CD4-positive, alpha-beta T cell (primary cell): ENCODE results near the gene MEF2A. TPM values are rescaled to one million over a fixed set of nuclear protein-coding genes. Genes with fewer than 3 reads are reported as not detected.

Source experiments
- ATAC-seq: fragments of 200-7000 bp; cut with Tn5 transposase; one replicate; pipeline ENCODE4 v1.10.0; 2022; ENCODE audit warnings: mild to moderate bottlenecking; ENCODE audit not compliant: poor library complexity
- CTCF ChIA-PET: fragments of 350-600 bp; sonication (Branson Sonifier 250); formaldehyde crosslinking; loops from one replicate; lab custom pipeline; 2021; ENCODE audit warnings: antibody characterized with exemption, inconsistent platforms; lab: Charles Lee
- POLR2A ChIA-PET: fragments of 350-600 bp; sonication (Branson Sonifier 250); formaldehyde crosslinking; loops from one replicate; lab custom pipeline; 2021; ENCODE audit warnings: antibody characterized with exemption, inconsistent platforms; lab: Charles Lee
- DNase-seq, 14 experiments: peaks; one replicate each; pipeline ENCODE4 v3.0.0-alpha.2; 2013 to 2020; ENCODE audit warnings: mixed read lengths in 2 of 14
- H3K27ac ChIP-seq, 2 donors: one replicate each; pipeline versions ENCODE4 v1.5.1 to v1.7.0; 2013; ENCODE audit warnings: low read length in 2 of 2, low read depth in 1 of 2, mild to moderate bottlenecking in 1 of 2
- H3K27me3 ChIP-seq, 2 experiments: 1 replicate in 1 of 2; 2 replicates in 1 of 2; pipeline versions ENCODE4 v1.6.1 to v1.7.0; 2013; ENCODE audit warnings: low read length in 2 of 2, control low read depth in 1 of 2, mild to moderate bottlenecking in 1 of 2, moderate library complexity in 1 of 2; ENCODE audit not compliant: insufficient read depth in 2 of 2, control insufficient read depth in 1 of 2
- H3K36me3 ChIP-seq: one replicate; pipeline ENCODE4 v1.6.1; 2013; ENCODE audit warnings: low read length, control low read depth; ENCODE audit not compliant: insufficient read depth
- H3K4me1 ChIP-seq: one replicate; pipeline ENCODE4 v1.6.1; 2013; ENCODE audit warnings: low read length, control low read depth; ENCODE audit not compliant: insufficient read depth
- H3K4me3 ChIP-seq: one replicate; pipeline ENCODE4 v1.5.1; 2013; ENCODE audit warnings: mild to moderate bottlenecking, low read length, moderate library complexity
- H3K9me3 ChIP-seq, 2 experiments: 1 replicate in 1 of 2; 2 replicates in 1 of 2; pipeline versions ENCODE4 v1.6.1 to v1.7.0; 2013; ENCODE audit warnings: low read length in 2 of 2, mild to moderate bottlenecking in 2 of 2, control low read depth in 1 of 2, moderate library complexity in 1 of 2; ENCODE audit not compliant: control insufficient read depth in 1 of 2, insufficient read depth in 1 of 2
- H3K27ac Mint-ChIP-seq: one replicate; pipeline ENCODE4 v1.8.0; 2020; ENCODE audit warnings: mixed read lengths
- H3K27me3 Mint-ChIP-seq: one replicate; pipeline ENCODE4 v1.8.0; 2021; ENCODE audit warnings: mixed read lengths
- H3K36me3 Mint-ChIP-seq: one replicate; pipeline ENCODE4 v1.8.0; 2021; ENCODE audit warnings: low read depth, mixed read lengths
- H3K4me1 Mint-ChIP-seq: one replicate; pipeline ENCODE4 v1.8.0; 2021; ENCODE audit warnings: low read depth, mixed read lengths
- H3K4me3 Mint-ChIP-seq: one replicate; pipeline ENCODE4 v1.8.0; 2020; ENCODE audit warnings: mild to moderate bottlenecking, mixed read lengths
- H3K9me3 Mint-ChIP-seq: one replicate; pipeline ENCODE4 v1.8.0; 2020; ENCODE audit warnings: mixed read lengths
- CTCF ChIP-seq: fragments of 200-600 bp; IDR thresholded peaks from one replicate; pipeline ENCODE4 v1.8.0; 2022; ENCODE audit warnings: antibody characterized with exemption, mild to moderate bottlenecking
- intact Hi-C, 2 experiments: fragments of 100-400 bp; cut with DNase I in 1 of 2; cut with micrococcal nuclease in 1 of 2; formaldehyde crosslinking; loops; one replicate each; pipeline versions ENCODE4 v1.15.1 to v1.9.0; 2023 to 2025; cut with DNase I, micrococcal nuclease
- total RNA-seq, 174 experiments: library from RNA in 2 of 174; stranded (reverse) in 2 of 174; gene quantifications; one replicate each; pipeline ENCODE4 v1.2.3 and lab custom pipeline; 2021 to 2026

MEF2A gene
- total RNA-seq, 2 experiments from 2014 or later = 23.2 to 24.9 TPM

GRCh38 chr15:99644913-99645542 lies 79.2 kb downstream of the MEF2A start:
- peaks cover 0 to 23% of the 10 kb centered on the region in 2 experiments for H3K9me3 ChIP-seq
- POLR2A ChIA-PET = no interaction called here
- CTCF ChIA-PET = interaction anchor here (1.0 kb wide), 1 partner anchor 10 kb away, joined by 3 read pairs; no protein-coding TSS in a partner anchor
- Mint-ChIP-seq H3K27ac (no peak overlapping the region), H3K36me3 (peaks cover 85% of the 10 kb centered on the region), H3K4me3 (no peak overlapping the region), H3K4me1 (peaks cover under 1% of the 10 kb centered on the region), H3K27me3 (no peaks in the 10 kb centered on the region), H3K9me3 (peaks cover 2% of the 10 kb centered on the region)
- ATAC-seq (no peak), DNase-seq (no peak)
- no peaks in the 10 kb centered on the region for H3K27me3 ChIP-seq
- no peak overlapping the region for H3K27ac ChIP-seq
- H3K4me3 ChIP-seq = no peak overlapping the region
- intact Hi-C loops = no loop called here
- TF ChIP-seq CTCF = no peak
- no peaks in the 10 kb centered on the region for H3K4me1 ChIP-seq
- H3K36me3 ChIP-seq = peaks cover 34% of the 10 kb centered on the region

GRCh38 chr15:99645543-99645935 lies 79.8 kb downstream of the MEF2A start:
- Histone ChIP-seq H3K27ac (no peak overlapping the region), H3K9me3 (peaks cover 0 to 23% of the 10 kb centered on the region in 2 experiments), H3K27me3 (no peaks in the 10 kb centered on the region), H3K4me3 (no peak overlapping the region), H3K4me1 (no peaks in the 10 kb centered on the region), H3K36me3 (peaks cover 39% of the 10 kb centered on the region)
- Mint-ChIP-seq H3K4me3 (no peak overlapping the region), H3K4me1 (no peaks in the 10 kb centered on the region), H3K27ac (no peak overlapping the region), H3K9me3 (peaks cover 2% of the 10 kb centered on the region), H3K36me3 (peaks cover 85% of the 10 kb centered on the region), H3K27me3 (no peaks in the 10 kb centered on the region)
- DNase-seq (no peak), ATAC-seq (no peak)
- POLR2A ChIA-PET = no interaction called here
- intact Hi-C loops = no loop called here
- TF ChIP-seq CTCF = no peak
- CTCF ChIA-PET = interaction anchor here (1.0 kb wide), 1 partner anchor 10 kb away, joined by 3 read pairs; no protein-coding TSS in a partner anchor

- H3K36me3 ChIP-seq = peaks cover 38% of the 10 kb centered on the region
- H3K9me3 Mint-ChIP-seq = peaks cover 2% of the 10 kb centered on the region
- peaks cover 0 to 23% of the 10 kb centered on the region in 2 experiments for H3K9me3 ChIP-seq
- no peak for ATAC-seq
- CTCF ChIA-PET = interaction anchor here (1.0 kb wide), 1 partner anchor 9 kb away, joined by 3 read pairs; no protein-coding TSS in a partner anchor
- H3K4me1 ChIP-seq = no peaks in the 10 kb centered on the region
- intact Hi-C loops = no loop called here
- H3K27ac Mint-ChIP-seq = no peak overlapping the region
- TF ChIP-seq CTCF = no peak
- H3K27ac ChIP-seq = no peak overlapping the region
- POLR2A ChIA-PET = no interaction called here
- no peaks in the 10 kb centered on the region for H3K4me1 Mint-ChIP-seq
- no peaks in the 10 kb centered on the region for H3K27me3 Mint-ChIP-seq
- H3K27me3 ChIP-seq = no peaks in the 10 kb centered on the region
- no peak overlapping the region for H3K4me3 Mint-ChIP-seq
- H3K4me3 ChIP-seq = no peak overlapping the region
- no peak for DNase-seq
- H3K36me3 Mint-ChIP-seq = peaks cover 81% of the 10 kb centered on the region
Measured at GRCh38 chr15:99645951-99646350, 80.2 kb downstream of the MEF2A start.
